Middle frontal gyrus (tissue), 1 donor: ENCODE data around the gene FRMD5.
"Not testable (repeated sequence)": the region's sequence is repeated elsewhere in the genome, so short reads cannot be mapped to it uniquely, and the experiment has no call there.

Source experiments
- DNase-seq: peaks from one replicate; pipeline ENCODE4 v3.0.0-alpha.2; 2015; ENCODE audit warnings: low spot score; ENCODE audit errors: extremely low spot score

The FRMD5 gene

GRCh38 chr15:44034334-44034733 lies 160.7 kb downstream of the FRMD5 start:
- no peak for DNase-seq

GRCh38 chr15:44033894-44034293 lies 161.2 kb downstream of the FRMD5 start:
- DNase-seq, result no peak

GRCh38 chr15:44032820-44033219 lies 162.3 kb downstream of the FRMD5 start:
- DNase-seq, result not testable (repeated sequence)

- DNase-seq, result no peak
These were observed 165.0 kb downstream of the FRMD5 start for GRCh38 chr15:44029940-44030568.

- DNase-seq, result no peak
These were observed 166.1 kb downstream of the FRMD5 start for GRCh38 chr15:44029003-44029402.

GRCh38 chr15:44028349-44028748 lies 166.7 kb downstream of the FRMD5 start:
- DNase-seq, result no peak

- no peak for DNase-seq
These were observed 170.9 kb downstream of the FRMD5 start for GRCh38 chr15:44024155-44024554.

GRCh38 chr15:44023176-44023575 lies 171.9 kb downstream of the FRMD5 start:
- DNase-seq, result no peak

GRCh38 chr15:44018151-44018550 lies 176.9 kb downstream of the FRMD5 start:
- DNase-seq, result no peak

GRCh38 chr15:44015545-44016305 lies 179.3 kb downstream of the FRMD5 start:
- DNase-seq, result no peak

GRCh38 chr15:44011238-44011854 lies 183.7 kb downstream of the FRMD5 start:
- no peak for DNase-seq

GRCh38 chr15:44010089-44010488 lies 185.0 kb downstream of the FRMD5 start:
- DNase-seq, result no peak

- DNase-seq, result no peak
These were observed 186.0 kb downstream of the FRMD5 start for GRCh38 chr15:44009038-44009437.

- DNase-seq, result not testable (repeated sequence)
These were observed 194.8 kb downstream of the FRMD5 start for GRCh38 chr15:44000248-44000647.

- DNase-seq, result no peak
These were observed 196.5 kb downstream of the FRMD5 start for GRCh38 chr15:43998607-43999006.

- no peak for DNase-seq
These were observed 203.9 kb downstream of the FRMD5 start for GRCh38 chr15:43991206-43991605.

- DNase-seq, result no peak
These were observed 205.1 kb downstream of the FRMD5 start for GRCh38 chr15:43989938-43990337.

GRCh38 chr15:43988900-43989299 lies 206.2 kb downstream of the FRMD5 start:
- no peak for DNase-seq

GRCh38 chr15:43987924-43988323 lies 207.1 kb downstream of the FRMD5 start:
- no peak for DNase-seq

GRCh38 chr15:43985976-43986680 lies 208.9 kb downstream of the FRMD5 start:
- DNase-seq, result no peak

- no peak for DNase-seq
These were observed 213.5 kb downstream of the FRMD5 start for GRCh38 chr15:43981576-43981975.
